ENCODE measurements around the gene RAB9A. TPM values are rescaled to one million over a fixed set of nuclear protein-coding genes. Genes with fewer than 3 reads are reported as not detected.
"Not testable (repeated sequence)": the region's sequence is repeated elsewhere in the genome, so short reads cannot be mapped to it uniquely, and the experiment has no call there.

RAB9A gene, protein sequence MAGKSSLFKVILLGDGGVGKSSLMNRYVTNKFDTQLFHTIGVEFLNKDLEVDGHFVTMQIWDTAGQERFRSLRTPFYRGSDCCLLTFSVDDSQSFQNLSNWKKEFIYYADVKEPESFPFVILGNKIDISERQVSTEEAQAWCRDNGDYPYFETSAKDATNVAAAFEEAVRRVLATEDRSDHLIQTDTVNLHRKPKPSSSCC
- total RNA-seq, result 10 to 100 TPM; 20.8 to 33.1 (median 25.4) TPM

DNA sequence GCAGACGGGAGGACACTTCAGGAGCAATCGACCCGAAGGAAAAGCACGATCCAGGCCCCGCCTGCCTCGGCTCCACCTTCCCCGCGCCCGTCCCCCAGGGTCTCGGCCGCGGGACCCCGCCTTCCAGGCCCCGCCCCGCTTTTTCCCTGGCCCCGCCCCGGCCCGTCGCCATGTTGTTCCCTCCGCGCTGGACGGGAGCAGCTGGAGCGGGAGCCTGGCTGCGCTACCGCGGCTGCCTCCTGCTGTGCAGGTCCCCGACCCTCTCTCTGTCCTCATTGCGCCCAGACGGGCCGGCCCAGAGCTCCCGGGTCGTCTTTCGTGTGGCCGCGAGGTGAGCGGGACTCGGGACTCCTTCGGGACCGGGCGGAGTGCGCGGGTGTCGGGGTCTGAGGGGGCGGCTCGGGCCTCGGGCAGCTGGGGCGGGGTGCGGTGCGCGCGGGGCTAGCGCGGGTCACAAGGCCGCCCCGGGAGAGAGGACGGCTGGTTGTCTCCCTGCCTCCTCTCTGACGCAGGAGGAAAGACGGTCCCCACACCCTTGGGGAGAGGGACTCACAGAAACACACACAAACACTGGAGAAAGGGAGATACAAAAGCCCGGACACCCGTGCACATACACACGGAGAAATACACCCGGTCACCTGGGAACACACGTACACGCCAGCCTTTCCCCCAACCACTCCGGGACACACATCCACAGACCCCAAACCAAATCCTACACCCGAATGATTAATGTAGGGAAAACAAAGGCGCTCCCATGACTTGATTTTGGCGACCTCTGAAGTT, at the start of gene RAB9A:
TSS of gene RAB9A (plus strand) at position 171 of the 783 bp plus-strand sequence. CDS start 19,619 bp downstream, outside the sequence.
- TF ChIP-seq POLR2A (IDR thresholded peaks at IDR 0.05; ENCODE audit: low read depth) (peak; percentile 73), POLR2AphosphoS5 (IDR thresholded peaks at IDR 0.05) (peak; percentile 93 to 97)
- TF ChIP-seq, protein P1, sequence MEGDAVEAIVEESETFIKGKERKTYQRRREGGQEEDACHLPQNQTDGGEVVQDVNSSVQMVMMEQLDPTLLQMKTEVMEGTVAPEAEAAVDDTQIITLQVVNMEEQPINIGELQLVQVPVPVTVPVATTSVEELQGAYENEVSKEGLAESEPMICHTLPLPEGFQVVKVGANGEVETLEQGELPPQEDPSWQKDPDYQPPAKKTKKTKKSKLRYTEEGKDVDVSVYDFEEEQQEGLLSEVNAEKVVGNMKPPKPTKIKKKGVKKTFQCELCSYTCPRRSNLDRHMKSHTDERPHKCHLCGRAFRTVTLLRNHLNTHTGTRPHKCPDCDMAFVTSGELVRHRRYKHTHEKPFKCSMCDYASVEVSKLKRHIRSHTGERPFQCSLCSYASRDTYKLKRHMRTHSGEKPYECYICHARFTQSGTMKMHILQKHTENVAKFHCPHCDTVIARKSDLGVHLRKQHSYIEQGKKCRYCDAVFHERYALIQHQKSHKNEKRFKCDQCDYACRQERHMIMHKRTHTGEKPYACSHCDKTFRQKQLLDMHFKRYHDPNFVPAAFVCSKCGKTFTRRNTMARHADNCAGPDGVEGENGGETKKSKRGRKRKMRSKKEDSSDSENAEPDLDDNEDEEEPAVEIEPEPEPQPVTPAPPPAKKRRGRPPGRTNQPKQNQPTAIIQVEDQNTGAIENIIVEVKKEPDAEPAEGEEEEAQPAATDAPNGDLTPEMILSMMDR (IDR thresholded peaks at IDR 0.05), result no peak
- H3K9me3 ChIP-seq, result no peaks in the 10 kb centered on the region
- peak within 1 kb of the TSS; percentile 68 to 83 (median 76) for H3K4me3 ChIP-seq
- WGBS, result 2% methylated on average over 21 of the region's 68 CpGs
- peaks cover 25 to 47% (median 40%) of the 10 kb centered on the region in 4 donors for H3K4me1 ChIP-seq
- DNase-seq (ENCODE audit: extremely low spot score), result peak; percentile 93
- peak within 1 kb of the TSS; percentile 92 to 95 (median 94) for H3K27ac ChIP-seq (replicated peaks in 1 of 4)
- intact Hi-C loops (cut with DNase I), result no loop called here
- no peaks in the 10 kb centered on the region for H3K27me3 ChIP-seq
- no peaks in the 10 kb centered on the region for H3K36me3 ChIP-seq

DNA sequence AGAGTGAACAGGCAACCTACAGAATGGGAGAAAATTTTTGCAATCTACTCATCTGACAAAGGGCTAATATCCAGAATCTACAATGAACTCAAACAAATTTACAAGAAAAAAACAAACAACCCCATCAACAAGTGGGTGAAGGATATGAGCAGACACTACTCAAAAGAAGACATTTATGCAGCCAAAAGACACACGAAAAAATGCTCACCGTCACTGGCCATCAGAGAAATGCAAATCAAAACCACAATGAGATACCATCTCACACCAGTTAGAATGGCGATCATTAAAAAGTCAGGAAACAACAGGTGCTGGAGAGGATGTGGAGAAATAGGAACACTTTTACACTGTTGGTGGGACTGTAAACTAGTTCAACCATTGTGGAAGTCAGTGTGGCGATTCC, 47.2 kb upstream of the RAB9A start:
- H3K4me1 ChIP-seq, result peaks cover 0 to 11% (median 0%) of the 10 kb centered on the region in 4 donors
- not testable (repeated sequence) for H3K36me3 ChIP-seq; H3K4me3 ChIP-seq; DNase-seq (ENCODE audit: extremely low spot score); H3K27me3 ChIP-seq; H3K27ac ChIP-seq (replicated peaks in 1 of 4)
- H3K9me3 ChIP-seq, result peaks cover 0 to 18% (median 0%) of the 10 kb centered on the region in 4 donors
- intact Hi-C loops (cut with DNase I), result loop anchor here (10.0 kb wide), 1 partner anchor 697 kb away; no protein-coding TSS in a partner anchor
- 70% methylated on average over 2 of the region's 4 CpGs for WGBS

DNA sequence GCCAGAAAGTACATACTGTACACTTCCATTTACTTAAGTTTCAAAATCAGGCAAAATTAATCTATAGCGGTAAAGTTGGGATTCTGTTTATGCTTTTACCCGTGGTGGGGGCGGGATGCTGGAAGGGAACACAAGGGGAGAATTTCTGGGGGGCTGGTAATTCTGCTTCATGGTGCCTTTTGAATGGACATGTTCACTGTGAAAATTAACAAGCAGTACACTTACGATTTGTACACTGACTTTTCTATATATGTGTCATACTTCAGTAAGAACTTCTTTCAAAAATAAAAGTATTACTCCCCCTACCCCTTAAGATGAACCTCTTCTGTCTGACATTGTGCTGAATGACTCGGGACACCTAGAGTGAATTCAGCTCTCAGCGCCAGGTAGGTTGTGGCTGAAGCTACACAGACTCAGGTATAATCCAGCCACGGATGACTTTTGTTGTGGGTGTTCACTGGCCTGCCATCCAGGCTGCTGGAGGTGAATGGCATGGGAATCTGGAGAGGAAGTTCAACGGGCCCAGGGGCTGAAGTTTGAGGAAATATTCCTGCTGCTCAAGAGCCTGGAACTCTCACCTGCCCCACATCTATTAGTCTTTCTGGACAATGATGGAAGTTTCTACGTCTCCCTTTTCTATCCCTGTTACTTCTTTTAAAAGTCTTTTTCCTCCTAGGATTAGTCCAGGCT, 43.3 kb upstream of the RAB9A start:
- Histone ChIP-seq H3K36me3 (no peaks in the 10 kb centered on the region), H3K9me3 (no peaks in the 10 kb centered on the region), H3K4me3 (no peak overlapping the region), H3K27ac (replicated peaks in 1 of 4) (no peak overlapping the region), H3K27me3 (no peaks in the 10 kb centered on the region), H3K4me1 (peaks cover 0 to 20% (median 0%) of the 10 kb centered on the region in 4 donors)
- no peak for DNase-seq (ENCODE audit: extremely low spot score)
- intact Hi-C loops (cut with DNase I), result loop anchor here (2.0 to 10.0 kb wide), 2 partner anchors 139 to 701 kb away; no protein-coding TSS in a partner anchor
- TF ChIP-seq, protein P1 (IDR thresholded peaks at IDR 0.05), result no peak
- TF ChIP-seq POLR2AphosphoS5 (IDR thresholded peaks at IDR 0.05) (no peak), EP300 (IDR thresholded peaks at IDR 0.05) (no peak), POLR2A (IDR thresholded peaks at IDR 0.05; ENCODE audit: low read depth) (no peak)
- 50% methylated on average over 9 of the region's 9 CpGs for WGBS

DNA sequence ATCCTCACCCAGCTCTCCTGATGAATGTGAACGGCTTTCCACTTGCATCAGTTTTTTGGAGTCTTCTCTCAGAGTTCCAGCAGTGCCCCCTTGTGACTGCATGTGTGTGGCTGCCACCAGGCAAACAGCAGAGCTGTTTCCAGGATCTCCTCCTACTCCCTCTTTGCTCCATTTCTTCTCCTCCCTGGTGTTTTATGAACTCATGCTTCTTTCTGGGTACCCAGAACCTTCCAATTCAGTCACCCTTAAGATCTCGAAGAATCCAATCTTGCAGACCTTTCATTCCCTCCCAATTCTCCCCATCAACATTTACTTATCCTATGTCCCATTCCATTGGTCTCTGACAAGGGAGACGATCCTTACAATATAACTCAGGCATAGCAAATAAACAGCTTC, 42.8 kb upstream of the RAB9A start:
- H3K4me1 ChIP-seq, result peaks cover 0 to 20% (median 0%) of the 10 kb centered on the region in 4 donors
- no peak for TF ChIP-seq EP300 (IDR thresholded peaks at IDR 0.05)
- TF ChIP-seq, protein P1 (IDR thresholded peaks at IDR 0.05), result peak; percentile 47 to 64 (median 51)
- intact Hi-C loops (cut with DNase I), result loop anchor here (2.0 to 10.0 kb wide), 2 partner anchors 139 to 701 kb away; no protein-coding TSS in a partner anchor
- H3K27ac ChIP-seq (replicated peaks in 1 of 4), result no peak overlapping the region
- no peaks in the 10 kb centered on the region for H3K36me3 ChIP-seq
- no peaks in the 10 kb centered on the region for H3K27me3 ChIP-seq
- no peak overlapping the region for H3K4me3 ChIP-seq
- no peak for DNase-seq (ENCODE audit: extremely low spot score)
- 39% methylated on average over 3 of the region's 3 CpGs for WGBS
- H3K9me3 ChIP-seq, result no peaks in the 10 kb centered on the region
